MCF 10A (cell line): ENCODE results near the gene HK3. TPM values are rescaled to one million over a fixed set of nuclear protein-coding genes. Genes with fewer than 3 reads are reported as not detected.

Experiments
- BruUV-seq: library from RNA; stranded (reverse); fragments of 400-500 nt; replicated peaks from 2 replicates; lab custom pipeline; 2021; lab: Mats Ljungman, UMichigan
- CTCF ChIA-PET: fragments of 300-600 bp; sonication (Branson Sonifier 250); formaldehyde crosslinking; extraction: SDS; loops from one replicate; lab custom pipeline; 2021; ENCODE audit warnings: antibody characterized with exemption, inconsistent platforms; lab: Yijun Ruan, JAX
- POLR2A ChIA-PET: fragments of 300-600, 350-650 bp; sonication (Branson Sonifier 250); formaldehyde crosslinking; extraction: SDS; loops from one replicate; lab custom pipeline; 2020; ENCODE audit warnings: antibody characterized with exemption, inconsistent platforms; lab: Yijun Ruan, JAX
- DNase-seq: peaks from one replicate; pipeline ENCODE4 v3.0.0-alpha.2; 2018; ENCODE audit not compliant: unreplicated experiment
- H3K27ac Mint-ChIP-seq: one replicate; pipeline ENCODE4 v1.8.0; 2022; ENCODE audit warnings: mild to moderate bottlenecking, low read depth, mixed read lengths; ENCODE audit not compliant: unreplicated experiment
- H3K27me3 Mint-ChIP-seq: one replicate; pipeline ENCODE4 v1.8.0; 2022; ENCODE audit warnings: mixed read lengths; ENCODE audit not compliant: insufficient read depth, unreplicated experiment
- H3K36me3 Mint-ChIP-seq: one replicate; pipeline ENCODE4 v1.8.0; 2022; ENCODE audit warnings: mild to moderate bottlenecking, moderate library complexity, mixed read lengths; ENCODE audit not compliant: insufficient read depth, unreplicated experiment
- H3K4me1 Mint-ChIP-seq: one replicate; pipeline ENCODE4 v1.8.0; 2022; ENCODE audit warnings: mixed read lengths; ENCODE audit not compliant: insufficient read depth, unreplicated experiment
- H3K4me3 Mint-ChIP-seq: one replicate; pipeline ENCODE4 v1.8.0; 2022; ENCODE audit warnings: mild to moderate bottlenecking, moderate library complexity, mixed read lengths; ENCODE audit not compliant: unreplicated experiment
- H3K9me3 Mint-ChIP-seq: one replicate; pipeline ENCODE4 v1.8.0; 2022; ENCODE audit warnings: mixed read lengths; ENCODE audit not compliant: unreplicated experiment
- CTCF ChIP-seq: fragments of 200-600 bp; IDR thresholded peaks from one replicate; pipeline ENCODE4 v1.8.0; 2022; ENCODE audit warnings: antibody characterized with exemption, mild to moderate bottlenecking; ENCODE audit not compliant: unreplicated experiment
- intact Hi-C: fragments of 100-400 bp; cut with micrococcal nuclease; formaldehyde crosslinking; loops from 2 replicates; pipeline ENCODE4 v1.14.1; 2022
- total RNA-seq: library from RNA; stranded (reverse); gene quantifications from 2 replicates; pipeline ENCODE4 v1.2.3, GENCODE V29; 2022

Gene HK3
- total RNA-seq, 1 experiment from 2014 or later = not detected

GRCh38 chr5:176836811-176837706 lies 62.1 kb downstream of the HK3 start:
- no peak overlapping the region for H3K27ac Mint-ChIP-seq
- no peak for DNase-seq
- ChIA-PET POLR2A (interaction anchor here (0.5 kb wide), 1 partner anchor 44 kb away, joined by 3 read pairs; no protein-coding TSS in a partner anchor), CTCF (interaction anchor here (0.6 kb wide), 1 partner anchor 86 kb away, joined by 3 read pairs; no protein-coding TSS in a partner anchor)
- no peak overlapping the region for H3K4me3 Mint-ChIP-seq
- no peaks in the 10 kb centered on the region for H3K4me1 Mint-ChIP-seq
- no peak for TF ChIP-seq CTCF
- no peaks in the 10 kb centered on the region for H3K36me3 Mint-ChIP-seq
- H3K9me3 Mint-ChIP-seq = no peaks in the 10 kb centered on the region
- no TSS peak for BruUV-seq
- H3K27me3 Mint-ChIP-seq = peaks cover 90% of the 10 kb centered on the region
- intact Hi-C loops = no loop called here

GRCh38 chr5:176835918-176836317 lies 63.2 kb downstream of the HK3 start:
- no peaks in the 10 kb centered on the region for H3K36me3 Mint-ChIP-seq
- H3K4me3 Mint-ChIP-seq = no peak overlapping the region
- BruUV-seq = no TSS peak
- ChIA-PET CTCF (interaction anchor here (0.6 to 1.1 kb wide), 3 partner anchors 38 to 178 kb away, joined by 3 to 5 read pairs (median 3); no protein-coding TSS in a partner anchor), POLR2A (interaction anchor here (0.6 kb wide), 1 partner anchor 27 kb away, joined by 3 read pairs; no protein-coding TSS in a partner anchor)
- TF ChIP-seq CTCF = no peak
- peaks cover 5% of the 10 kb centered on the region for H3K4me1 Mint-ChIP-seq
- no peak for DNase-seq
- no peak overlapping the region for H3K27ac Mint-ChIP-seq
- intact Hi-C loops = no loop called here
- peaks cover 84% of the 10 kb centered on the region for H3K27me3 Mint-ChIP-seq
- no peaks in the 10 kb centered on the region for H3K9me3 Mint-ChIP-seq

GRCh38 chr5:176833286-176833685 lies 65.9 kb downstream of the HK3 start:
- peaks cover 6% of the 10 kb centered on the region for H3K9me3 Mint-ChIP-seq

More at GRCh38 chr5:176833286-176833685, 65.9 kb downstream of the HK3 start:
- Mint-ChIP-seq H3K4me3 (no peak overlapping the region), H3K27ac (no peak overlapping the region), H3K36me3 (no peaks in the 10 kb centered on the region), H3K27me3 (peaks cover 61% of the 10 kb centered on the region), H3K4me1 (peaks cover 5% of the 10 kb centered on the region)
- no peak for TF ChIP-seq CTCF
- ChIA-PET POLR2A (no interaction called here), CTCF (interaction anchor here (0.6 kb wide), 1 partner anchor 525 kb away, joined by 3 read pairs; no protein-coding TSS in a partner anchor)
- BruUV-seq = no TSS peak
- no peak for DNase-seq
- intact Hi-C loops = no loop called here
